ENCODE data around the gene GJA4. TPM values are rescaled to one million over a fixed set of nuclear protein-coding genes. Genes with fewer than 3 reads are reported as not detected.

Gene GJA4
- total RNA-seq, 1 donor: not detected

GRCh38 chr1:34781844-34782391 lies 10.9 kb upstream of the GJA4 start:
- no peak for DNase-seq (ENCODE audit: low read depth)
- TF ChIP-seq, protein P1, sequence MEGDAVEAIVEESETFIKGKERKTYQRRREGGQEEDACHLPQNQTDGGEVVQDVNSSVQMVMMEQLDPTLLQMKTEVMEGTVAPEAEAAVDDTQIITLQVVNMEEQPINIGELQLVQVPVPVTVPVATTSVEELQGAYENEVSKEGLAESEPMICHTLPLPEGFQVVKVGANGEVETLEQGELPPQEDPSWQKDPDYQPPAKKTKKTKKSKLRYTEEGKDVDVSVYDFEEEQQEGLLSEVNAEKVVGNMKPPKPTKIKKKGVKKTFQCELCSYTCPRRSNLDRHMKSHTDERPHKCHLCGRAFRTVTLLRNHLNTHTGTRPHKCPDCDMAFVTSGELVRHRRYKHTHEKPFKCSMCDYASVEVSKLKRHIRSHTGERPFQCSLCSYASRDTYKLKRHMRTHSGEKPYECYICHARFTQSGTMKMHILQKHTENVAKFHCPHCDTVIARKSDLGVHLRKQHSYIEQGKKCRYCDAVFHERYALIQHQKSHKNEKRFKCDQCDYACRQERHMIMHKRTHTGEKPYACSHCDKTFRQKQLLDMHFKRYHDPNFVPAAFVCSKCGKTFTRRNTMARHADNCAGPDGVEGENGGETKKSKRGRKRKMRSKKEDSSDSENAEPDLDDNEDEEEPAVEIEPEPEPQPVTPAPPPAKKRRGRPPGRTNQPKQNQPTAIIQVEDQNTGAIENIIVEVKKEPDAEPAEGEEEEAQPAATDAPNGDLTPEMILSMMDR (IDR thresholded peaks at IDR 0.05; ENCODE audit: insufficient read depth, low read length): no peak
- no peak overlapping the region for H3K4me3 ChIP-seq (ENCODE audit: low read depth, low read length)

DNA sequence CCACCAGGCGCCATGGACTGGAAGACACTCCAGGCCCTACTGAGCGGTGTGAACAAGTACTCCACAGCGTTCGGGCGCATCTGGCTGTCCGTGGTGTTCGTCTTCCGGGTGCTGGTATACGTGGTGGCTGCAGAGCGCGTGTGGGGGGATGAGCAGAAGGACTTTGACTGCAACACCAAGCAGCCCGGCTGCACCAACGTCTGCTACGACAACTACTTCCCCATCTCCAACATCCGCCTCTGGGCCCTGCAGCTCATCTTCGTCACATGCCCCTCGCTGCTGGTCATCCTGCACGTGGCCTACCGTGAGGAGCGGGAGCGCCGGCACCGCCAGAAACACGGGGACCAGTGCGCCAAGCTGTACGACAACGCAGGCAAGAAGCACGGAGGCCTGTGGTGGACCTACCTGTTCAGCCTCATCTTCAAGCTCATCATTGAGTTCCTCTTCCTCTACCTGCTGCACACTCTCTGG lies 8.0 kb upstream of the GJA4 start:
- TF ChIP-seq, protein P1 (IDR thresholded peaks at IDR 0.05; ENCODE audit: insufficient read depth, low read length): no peak
- H3K4me3 ChIP-seq (ENCODE audit: low read depth, low read length): no peak overlapping the region
- no peak for DNase-seq (ENCODE audit: low read depth)

GRCh38 chr1:34785231-34785874 lies 7.4 kb upstream of the GJA4 start:
- DNase-seq (ENCODE audit: low read depth): no peak
- no peak overlapping the region for H3K4me3 ChIP-seq (ENCODE audit: low read depth, low read length)
- TF ChIP-seq, protein P1 (IDR thresholded peaks at IDR 0.05; ENCODE audit: insufficient read depth, low read length): no peak

DNA sequence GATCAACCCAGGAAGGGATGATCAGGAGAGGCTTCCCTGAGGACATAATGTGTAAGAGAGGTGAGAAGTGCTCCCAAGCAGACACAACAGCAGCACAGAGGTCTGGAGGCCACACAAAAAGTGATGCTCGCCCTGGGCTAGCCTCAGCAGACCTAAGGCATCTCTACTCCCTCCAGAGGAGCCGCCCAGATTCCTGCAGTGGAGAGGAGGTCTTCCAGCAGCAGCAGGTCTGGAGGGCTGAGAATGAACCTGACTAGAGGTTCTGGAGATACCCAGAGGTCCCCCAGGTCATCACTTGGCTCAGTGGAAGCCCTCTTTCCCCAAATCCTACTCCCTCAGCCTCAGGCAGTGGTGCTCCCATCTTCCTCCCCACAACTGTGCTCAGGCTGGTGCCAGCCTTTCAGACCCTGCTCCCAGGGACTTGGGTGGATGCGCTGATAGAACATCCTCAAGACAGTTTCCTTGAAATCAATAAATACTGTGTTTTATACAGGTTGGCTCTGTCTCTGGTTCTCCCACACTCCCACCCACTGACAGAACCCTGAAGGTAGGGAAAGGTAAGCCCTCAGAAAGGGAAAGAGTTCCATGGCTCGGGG lies 6.8 kb upstream of the GJA4 start:
- TF ChIP-seq, protein P1 (IDR thresholded peaks at IDR 0.05; ENCODE audit: insufficient read depth, low read length): no peak
- DNase-seq (ENCODE audit: low read depth): no peak
- H3K4me3 ChIP-seq (ENCODE audit: low read depth, low read length): no peak overlapping the region

DNA sequence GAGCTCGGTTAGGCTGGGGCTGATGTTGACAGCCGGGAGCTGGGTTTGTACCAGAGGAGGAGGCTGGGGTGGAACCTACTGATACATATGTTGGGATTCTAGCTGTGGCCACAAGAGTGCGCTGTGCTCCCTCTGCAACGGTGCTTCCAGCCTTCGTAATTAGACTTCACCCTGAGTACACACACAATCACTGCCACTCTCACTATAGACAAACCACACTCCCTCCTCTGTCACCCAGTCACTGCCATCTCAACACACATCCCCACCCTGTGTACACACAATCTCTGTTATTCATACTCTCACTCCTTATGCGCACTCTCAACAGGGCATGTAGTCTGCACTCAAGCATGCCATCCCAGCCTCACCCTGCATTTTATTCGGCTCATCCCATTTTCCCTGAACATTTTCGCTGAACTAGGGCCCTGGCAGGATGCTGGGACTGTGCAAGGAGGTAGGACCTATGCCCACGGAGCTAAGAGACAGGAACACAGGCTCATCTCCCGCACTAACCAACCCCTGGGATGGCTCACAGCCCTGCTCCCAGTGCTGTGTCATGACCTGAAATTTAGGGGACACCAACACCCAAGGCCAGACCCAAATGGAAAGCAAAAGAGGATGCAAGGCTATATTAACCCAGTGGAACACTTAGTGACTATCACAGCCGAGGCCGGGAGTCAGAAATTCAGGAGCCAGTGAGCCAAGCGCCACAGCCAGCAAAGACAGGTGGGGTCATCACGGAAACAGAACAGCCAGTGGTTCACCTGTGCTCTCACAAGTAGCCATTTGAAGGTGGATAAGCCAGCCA lies 6.1 kb upstream of the GJA4 start:
- DNase-seq (ENCODE audit: low read depth): peak; percentile 79

More for the DNA sequence above, 6.1 kb upstream of the GJA4 start:
- TF ChIP-seq, protein P1 (IDR thresholded peaks at IDR 0.05; ENCODE audit: insufficient read depth, low read length): peak; percentile 90
- no peak overlapping the region for H3K4me3 ChIP-seq (ENCODE audit: low read depth, low read length)
